GM18505 (cell line): ENCODE data around the gene MBD5.

Experiments
- ATAC-seq: cut with Tn5 transposase; IDR thresholded peaks from one replicate; pipeline ENCODE4 v1.9.1; 2021; ENCODE audit not compliant: unreplicated experiment
- POLR2A ChIP-seq: IDR thresholded peaks from 4 replicates; pipeline ENCODE4 v1.6.1; 2011; ENCODE audit warnings: borderline replicate concordance; ENCODE audit not compliant: insufficient read depth, insufficient read length; ENCODE audit errors: extremely low read depth

The MBD5 gene

DNA sequence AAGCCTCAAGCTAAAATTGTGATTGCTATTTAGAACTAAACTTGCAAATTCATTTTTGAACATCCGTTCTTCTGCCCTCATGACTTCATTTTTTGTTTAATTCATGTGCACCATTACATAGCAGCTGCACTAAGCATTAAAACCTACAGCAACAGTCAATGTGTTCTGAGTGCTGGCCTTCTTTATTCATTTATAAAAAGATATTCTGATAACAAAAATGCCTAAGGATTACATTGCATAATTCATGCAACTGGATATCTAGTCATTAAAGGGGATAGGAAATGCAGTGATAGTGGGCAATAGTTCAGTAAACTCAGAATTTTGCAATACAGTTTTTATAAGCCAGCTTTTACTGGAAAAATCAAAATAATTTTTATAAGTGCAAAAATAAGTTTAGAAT is 329.3 kb downstream of the MBD5 start:
- no peak for TF ChIP-seq POLR2A

DNA sequence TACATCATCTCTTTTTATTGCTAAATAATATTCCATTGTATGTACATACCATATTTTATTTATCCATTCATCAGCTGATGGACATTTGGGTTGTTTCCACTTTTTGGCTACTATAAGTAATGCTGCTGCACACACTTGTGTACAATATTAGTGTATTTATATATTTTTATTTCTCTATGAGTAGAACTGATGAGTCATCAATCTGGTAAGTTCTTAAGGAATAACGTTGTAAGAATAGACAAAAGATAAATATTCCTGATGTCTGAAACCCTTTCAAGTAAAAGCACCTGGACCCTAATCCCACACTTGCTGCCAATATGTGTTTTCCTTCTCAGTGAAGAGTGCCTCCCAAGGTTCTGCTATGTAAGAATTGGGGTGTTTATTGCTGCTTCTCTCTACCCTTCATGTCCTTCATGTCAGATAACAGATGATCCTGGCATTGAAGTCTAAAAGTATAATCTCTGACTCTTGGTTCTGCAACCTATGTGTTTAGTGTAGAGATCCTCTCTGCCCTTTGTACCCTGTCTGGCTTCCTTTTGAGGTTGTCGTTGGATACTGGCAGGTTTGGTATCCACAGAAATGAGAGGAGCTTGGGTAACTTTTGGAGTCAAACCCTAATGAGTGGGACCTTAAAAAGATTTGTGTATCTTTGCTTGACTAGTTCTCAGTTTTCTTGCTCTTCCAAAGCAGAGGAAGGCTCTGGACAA is 330.7 kb downstream of the MBD5 start:
- no peak for TF ChIP-seq POLR2A
- ATAC-seq: no peak

More for the DNA sequence above, 329.3 kb downstream of the MBD5 start:
- ATAC-seq: no peak

DNA sequence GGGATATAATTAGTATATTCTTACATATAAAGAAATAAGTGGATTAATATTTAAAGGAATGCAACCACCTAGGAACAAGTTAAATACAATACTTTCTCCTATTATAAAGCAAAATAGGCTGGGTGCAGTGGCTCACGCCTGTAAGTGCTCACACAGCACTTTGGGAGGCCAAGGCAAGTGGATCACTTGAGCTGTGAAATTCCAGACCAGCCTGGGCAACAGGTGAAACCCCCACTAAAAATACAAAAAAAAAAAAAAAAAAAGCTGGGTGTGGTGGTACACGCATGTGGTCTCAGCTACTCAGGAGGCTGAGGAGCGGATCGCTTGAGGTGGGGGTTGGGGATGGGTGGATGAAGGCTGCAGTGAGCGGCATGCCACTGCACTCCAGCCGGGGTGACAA is 337.5 kb downstream of the MBD5 start:
- ATAC-seq: no peak
- no peak for TF ChIP-seq POLR2A

DNA sequence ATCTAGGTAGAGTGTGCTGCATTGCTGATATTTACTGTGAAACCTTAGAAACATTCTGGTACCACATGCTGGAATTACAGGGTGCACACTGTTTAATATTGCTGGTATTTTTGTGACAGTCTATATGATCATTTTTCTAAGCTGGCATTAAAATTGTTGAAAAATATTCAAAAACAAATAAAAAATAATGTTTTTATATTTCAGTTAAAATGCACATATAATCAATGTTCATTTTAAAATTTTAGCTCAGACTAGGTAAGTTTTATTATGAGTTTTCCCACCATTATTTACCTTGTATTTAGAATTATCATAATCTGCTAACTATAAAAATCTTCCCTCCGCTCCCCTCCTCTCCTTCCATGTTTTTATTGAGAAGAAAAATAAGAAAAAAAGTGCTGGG is 339.8 kb downstream of the MBD5 start:
- TF ChIP-seq POLR2A: no peak
- ATAC-seq: no peak

DNA sequence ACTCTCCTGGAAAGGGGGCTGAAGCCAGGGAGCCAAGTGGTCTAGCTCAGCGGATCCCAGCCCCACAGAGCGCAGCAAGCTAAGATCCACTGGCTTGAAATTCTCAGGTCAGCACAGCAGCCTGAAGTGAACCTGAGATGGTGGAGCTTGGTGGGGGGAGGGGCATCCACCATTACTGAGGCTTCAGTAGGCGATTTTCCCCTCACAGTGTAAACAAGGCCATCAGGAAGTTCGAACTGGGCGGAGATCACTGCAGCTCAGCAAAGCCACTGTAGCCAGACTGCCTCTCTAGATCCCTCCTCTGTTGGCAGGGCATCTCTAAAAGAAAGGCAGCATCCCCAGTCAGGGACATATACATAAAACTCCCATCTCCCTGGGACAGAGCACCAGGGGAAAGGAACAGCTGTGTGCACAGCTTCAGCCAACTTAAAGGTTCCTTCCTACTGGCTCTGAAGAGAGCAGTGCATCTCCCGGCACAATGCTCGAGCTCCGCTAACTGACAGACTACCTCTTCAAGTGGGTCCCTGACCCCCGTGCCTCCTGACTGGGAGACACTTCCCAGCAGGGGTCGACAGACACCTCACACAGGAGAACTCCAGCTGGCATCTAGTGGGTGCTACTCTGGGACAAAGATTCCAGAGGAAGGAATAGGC is 341.4 kb downstream of the MBD5 start:
- TF ChIP-seq POLR2A: no peak
- no peak for ATAC-seq

DNA sequence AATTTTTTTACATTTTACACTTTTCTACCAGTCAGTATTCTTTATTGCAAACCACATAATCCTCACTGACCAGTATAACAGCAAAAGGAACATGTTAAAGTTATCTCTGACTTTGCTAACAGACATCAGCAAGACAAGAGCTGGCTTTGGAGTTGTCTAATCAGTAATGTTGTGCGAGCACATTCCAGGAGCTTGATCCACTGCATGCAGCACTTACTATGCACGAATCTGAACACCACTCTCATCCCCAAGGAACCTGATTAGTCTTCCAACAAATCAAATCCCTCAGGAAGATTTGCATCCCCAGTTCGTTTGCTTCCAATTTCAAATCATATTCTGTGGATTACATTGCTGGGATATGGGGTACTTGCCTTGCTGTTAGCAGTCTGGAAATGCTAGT is 354.3 kb downstream of the MBD5 start:
- no peak for ATAC-seq
- no peak for TF ChIP-seq POLR2A

DNA sequence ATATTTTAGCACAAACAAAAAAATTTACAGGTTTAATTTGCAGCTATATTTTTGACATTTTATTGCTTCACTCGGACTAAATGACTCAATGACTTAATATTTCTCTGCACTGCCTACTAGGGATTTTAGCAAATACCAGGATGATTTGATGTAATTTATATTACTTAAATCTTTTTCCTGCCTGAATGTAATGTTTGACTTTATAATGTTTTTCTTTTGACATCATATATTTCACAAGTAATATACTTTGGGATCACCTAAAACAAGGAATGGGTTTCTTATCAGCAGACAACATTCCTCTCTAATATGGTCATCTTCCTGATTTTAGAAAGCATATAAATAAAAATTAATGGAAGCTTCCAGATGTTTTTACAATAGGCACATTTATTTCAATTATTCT is 370.4 kb downstream of the MBD5 start:
- TF ChIP-seq POLR2A: no peak
- no peak for ATAC-seq

DNA sequence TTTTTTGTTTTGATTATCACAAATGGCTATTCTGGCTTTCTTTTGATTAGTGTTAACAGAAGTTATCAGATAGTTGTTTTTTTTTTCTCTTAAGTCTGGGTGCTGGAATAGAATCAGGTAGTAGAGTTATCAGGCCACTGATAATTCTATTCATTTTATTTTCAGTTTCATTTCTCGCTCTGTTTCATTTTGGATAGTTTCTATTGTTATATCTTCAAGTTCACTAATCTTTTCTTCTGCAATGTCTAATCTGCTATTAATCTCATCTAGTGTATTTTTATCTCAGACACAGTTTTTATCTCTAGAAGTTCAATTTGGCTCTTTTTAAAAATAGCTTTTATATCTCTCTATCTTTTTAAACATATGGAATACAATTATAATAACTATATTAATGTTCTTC is 381.9 kb downstream of the MBD5 start:
- ATAC-seq: no peak

DNA sequence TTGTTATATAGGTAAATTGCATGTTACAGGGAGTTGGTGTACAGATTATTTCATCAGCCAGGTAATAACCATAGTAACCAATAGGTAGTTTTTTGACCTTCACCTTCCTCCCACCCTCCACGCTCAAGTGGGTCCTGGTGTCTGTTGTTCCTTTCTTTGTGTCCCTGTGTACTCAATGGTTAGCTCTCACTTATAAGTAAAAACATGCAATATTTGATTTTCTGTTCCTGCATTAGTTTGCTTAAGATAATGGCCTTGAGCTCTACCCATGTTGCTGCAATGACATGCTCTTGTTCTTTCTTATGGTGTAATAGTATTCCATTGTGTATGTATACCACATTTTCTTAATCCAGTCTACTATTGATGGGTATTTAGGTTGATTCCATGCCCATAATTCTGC is 390.0 kb downstream of the MBD5 start:
- TF ChIP-seq POLR2A: no peak
- ATAC-seq: no peak

More for the DNA sequence above, 381.9 kb downstream of the MBD5 start:
- no peak for TF ChIP-seq POLR2A

DNA sequence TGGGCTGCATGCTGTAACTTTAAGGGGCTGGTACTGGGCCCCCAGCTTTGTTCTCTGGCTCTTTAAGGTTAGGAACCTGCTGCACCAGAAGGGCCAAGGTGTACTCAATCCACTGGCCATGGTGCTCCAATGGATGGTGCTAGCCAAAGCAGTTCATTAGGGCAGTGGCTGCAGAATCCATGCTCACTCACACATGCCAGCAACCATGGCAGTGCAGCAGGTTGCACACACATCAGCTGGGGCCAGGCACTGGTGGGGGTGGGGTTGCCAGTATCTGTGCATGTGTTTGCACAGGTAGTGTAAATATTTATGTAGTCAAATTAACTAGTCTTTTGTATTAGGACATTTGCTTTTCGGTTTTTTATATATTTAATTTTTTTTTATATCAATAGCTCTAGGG is 395.4 kb downstream of the MBD5 start:
- no peak for ATAC-seq
- TF ChIP-seq POLR2A: no peak

DNA sequence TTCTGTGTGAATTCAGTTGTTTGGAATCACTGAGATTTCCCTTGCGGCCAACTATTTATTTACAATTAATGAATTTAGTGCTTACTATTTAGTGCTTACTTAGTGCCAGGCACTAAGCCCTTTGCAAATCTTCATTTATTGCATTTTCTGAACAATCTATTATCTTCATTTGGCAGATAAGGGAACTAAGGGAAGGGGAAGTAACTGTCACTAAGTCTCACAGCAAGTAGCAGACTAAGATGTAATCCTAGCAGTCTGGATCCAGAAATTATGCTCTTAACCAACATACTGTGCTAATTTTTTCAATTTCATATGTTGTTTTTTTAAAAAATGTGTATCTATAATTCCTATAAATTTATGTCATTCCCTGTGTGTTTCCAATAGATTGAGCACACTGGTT is 409.2 kb downstream of the MBD5 start:
- ATAC-seq: no peak
- no peak for TF ChIP-seq POLR2A

DNA sequence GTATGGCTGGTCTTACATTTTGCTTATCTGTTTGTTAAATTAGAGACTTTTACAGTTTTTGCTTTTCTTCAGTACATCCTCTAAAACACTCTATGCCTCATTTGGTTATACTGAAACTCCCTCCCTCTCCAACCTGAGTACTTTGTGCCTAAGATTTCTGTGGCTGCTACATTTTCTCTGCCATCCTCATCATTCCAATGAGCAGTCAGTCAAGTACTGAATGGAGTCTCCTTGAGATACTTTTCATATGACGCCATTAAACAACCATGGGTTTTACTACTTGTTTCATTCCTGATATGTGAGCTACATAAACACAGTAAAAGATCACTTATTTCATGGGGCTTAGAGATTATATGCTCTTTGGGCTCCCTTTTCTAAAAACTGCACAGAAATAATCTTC is 427.0 kb downstream of the MBD5 start:
- TF ChIP-seq POLR2A: no peak
- no peak for ATAC-seq

DNA sequence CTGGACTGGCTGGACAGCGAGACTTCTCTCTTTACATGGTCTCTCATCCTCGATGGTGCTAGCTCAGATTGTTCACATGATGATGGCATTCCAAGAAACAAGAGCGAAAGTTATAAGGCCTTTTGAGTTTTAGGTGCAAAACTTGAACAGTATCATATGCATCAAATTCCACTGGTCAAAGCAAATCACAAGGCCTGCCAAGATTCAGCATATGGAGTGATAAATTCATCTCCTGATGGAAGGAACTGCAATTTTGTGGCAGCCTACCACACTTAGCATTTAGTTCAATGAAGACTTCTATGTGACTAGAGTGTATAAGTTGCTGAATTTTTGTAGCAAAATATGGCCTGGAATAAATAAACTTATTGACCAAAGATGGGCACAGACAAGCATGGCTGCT is 429.6 kb downstream of the MBD5 start:
- no peak for TF ChIP-seq POLR2A

DNA sequence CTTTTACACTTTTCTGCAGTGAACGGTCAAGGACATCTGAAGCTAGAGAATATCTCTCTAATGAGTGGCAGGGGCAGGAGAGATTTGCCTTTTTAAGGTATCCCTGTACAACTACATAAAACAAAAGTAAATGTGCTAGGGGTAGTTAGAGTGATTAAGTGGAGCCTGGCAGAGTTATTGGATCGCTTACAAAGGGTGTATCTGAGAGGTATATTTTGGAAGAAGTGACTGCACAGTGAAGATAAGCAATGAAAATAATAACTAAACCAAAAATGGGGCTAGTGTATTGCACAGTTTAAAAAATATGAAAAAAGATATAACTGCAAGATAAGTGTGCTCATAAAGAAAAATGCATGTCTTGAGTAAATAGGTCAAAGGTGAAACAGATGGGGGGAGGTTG is 430.2 kb downstream of the MBD5 start:
- no peak for TF ChIP-seq POLR2A
- ATAC-seq: no peak

More for the DNA sequence above, 429.6 kb downstream of the MBD5 start:
- no peak for ATAC-seq

DNA sequence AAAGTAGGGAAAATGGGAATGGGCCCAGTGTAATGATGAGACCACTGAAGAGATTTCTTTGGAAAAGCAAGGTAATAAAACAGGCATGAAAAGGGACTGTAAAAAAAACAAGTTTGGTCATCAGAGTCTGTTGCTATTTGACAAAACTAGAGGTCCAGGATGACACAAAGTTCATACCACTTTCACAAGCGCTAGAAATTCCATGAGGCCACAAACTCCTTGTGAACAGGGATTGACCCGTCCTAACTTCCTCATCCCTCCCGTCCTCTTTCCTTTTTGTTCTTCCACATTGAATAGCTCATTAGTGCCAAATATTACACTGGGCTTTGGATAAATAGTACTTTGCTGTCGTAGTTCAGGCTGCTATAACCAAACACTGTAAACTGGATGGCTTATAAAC is 434.9 kb downstream of the MBD5 start:
- TF ChIP-seq POLR2A: no peak
- ATAC-seq: no peak

DNA sequence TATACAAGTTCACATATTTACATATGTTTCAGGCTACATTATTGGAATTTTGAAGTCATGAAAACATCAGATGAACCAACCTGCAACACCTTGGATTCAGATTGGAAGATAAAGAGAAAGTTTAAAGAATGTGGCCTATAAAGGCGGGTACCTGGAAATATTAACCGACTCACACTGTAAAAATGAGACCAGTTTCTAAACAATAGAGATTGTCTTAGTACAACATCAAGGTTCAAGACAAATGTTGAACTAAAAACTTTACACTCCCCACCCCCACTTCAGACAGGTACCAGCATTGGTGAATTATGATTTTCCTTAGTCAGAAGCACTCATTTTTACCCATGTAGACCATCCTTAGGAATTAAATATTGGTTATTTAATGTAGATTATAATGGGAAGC is 437.3 kb downstream of the MBD5 start:
- no peak for TF ChIP-seq POLR2A
- no peak for ATAC-seq

DNA sequence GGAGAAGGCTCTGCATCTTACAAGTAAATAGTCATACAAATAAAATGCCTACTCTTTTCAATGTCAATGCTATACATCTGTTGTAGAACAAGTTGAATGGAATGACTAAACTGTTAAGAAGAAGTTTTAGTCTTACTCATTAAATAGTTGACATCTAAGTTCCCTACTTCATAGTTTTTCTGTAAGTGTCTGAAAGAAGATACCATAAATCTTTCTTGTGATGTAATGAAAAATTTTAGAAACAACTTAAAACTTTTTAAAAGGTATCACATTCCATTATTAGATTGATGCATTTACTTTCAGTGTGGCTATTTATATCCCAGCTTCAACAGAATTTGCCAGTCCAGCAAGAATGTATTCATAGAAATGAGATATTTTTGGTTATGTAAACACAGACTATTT is 438.5 kb downstream of the MBD5 start:
- no peak for TF ChIP-seq POLR2A
- no peak for ATAC-seq
